Fibroblast of the conjunctiva (primary cell): Measurements from ENCODE around the gene ERICH4.
"Not testable (repeated sequence)": the region's sequence is repeated elsewhere in the genome, so short reads cannot be mapped to it uniquely, and the experiment has no call there.

Source experiments
- DNase-seq: peaks from one replicate; pipeline ENCODE4 v3.0.0-alpha.2; 2010; ENCODE audit warnings: low read depth

ERICH4 gene

DNA sequence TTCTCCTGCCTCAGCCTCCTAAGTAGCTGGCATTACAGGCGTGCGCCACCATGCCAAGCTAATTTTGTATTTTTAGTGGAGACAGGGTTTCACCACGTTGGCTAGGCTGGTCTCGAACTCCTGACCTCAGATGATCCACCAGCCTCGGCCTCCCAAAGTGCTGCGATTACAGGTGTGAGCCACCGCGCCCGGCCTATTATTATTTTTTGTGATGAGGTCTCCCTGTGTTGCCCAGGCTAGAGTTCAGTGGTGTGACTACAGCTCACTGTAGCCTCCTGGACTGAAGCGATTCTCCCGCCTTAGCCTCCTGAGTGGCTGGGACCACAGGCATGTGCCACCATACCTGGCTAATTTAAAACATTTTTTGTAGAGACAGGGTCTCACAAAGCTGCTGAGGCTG, 7.6 kb upstream of the ERICH4 start:
- DNase-seq: not testable (repeated sequence)

DNA sequence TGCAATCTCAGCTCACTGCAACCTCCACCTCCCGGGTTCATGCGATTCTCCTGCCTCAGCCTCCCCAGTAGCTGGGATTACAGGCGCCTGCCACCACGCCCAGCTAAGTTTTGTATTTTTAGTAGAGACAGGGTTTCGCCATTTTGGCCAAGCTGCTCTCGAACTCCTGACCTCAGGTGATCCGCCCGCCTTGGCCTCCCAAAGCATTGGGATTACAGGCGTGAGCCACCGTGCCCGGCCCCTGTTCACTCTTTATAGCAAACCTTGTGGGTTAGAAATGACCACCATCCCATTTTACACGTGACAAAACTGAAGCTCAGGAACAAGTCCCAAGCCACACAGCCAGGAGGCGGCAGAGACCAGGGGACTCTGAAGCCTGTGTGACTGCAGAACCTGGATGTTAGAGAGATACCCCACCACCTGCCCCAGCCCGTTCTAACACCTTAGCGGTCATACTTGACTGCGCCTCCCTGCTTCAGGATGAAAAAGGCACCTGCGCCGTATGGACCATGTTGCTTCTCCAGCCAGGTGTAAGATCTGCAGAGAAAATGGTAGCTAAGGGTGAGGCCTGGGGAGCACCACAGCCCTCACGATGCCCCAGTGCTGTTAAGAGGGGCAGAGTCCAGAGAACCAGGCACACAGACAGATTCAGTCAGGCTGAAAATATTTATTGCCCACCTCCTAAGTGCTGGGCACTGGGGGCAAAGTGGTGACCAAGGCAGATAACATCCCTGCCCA, 6.9 kb upstream of the ERICH4 start:
- no peak for DNase-seq

DNA sequence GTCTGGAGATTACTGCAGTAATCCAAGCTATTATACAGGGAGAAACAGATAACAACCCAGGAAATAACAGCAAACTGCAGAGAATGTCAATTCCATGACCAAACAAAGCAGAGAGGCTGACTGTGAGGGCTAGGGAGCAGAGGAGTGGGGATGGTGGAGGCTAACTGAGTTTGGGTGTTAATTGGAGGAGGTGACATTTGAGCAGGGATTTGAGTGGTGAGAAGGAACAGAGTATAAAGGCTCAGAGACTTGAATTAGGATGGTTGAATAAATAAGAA, 6.3 kb upstream of the ERICH4 start:
- no peak for DNase-seq

- no peak for DNase-seq
Observed at GRCh38 chr19:41437944-41438574, 4.9 kb upstream of the ERICH4 start.

DNA sequence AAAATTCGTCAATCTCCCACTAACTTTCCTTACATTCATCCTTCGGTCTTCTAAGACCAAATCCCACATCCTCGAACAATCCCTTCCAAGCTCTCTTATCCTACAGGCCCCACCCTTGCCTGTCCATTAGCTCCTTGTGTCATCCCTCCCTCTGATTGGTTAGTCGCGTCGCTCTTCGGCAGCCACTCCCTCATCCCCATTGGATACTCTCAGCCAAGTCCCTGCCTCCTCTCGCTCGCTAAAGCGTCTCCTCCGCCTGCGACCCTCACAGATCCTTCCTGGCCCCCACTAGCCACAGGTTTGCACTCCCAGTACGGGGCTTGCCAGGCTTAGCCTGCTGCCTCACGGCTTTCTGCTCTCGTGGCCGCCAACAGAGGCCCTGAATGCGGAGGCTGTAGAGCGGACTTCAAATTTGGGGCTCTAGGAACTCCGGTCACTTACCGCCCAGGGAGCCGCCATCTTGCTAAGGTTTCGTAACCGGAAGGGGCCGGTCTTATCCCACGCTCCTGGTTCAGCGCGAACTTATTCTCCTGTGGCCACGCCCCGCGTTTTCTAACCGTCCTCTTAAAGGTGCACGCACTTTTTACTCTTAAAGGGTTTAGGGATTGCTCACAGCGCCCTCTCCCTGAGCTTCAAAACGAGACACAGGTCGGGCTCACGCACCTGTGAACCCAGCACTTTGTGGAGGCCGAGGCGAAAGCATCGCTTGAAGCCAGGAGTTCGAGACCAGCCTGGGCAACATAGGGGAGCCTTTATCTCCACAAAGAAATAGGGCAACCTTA, 3.3 kb upstream of the ERICH4 start, which contains the start of gene DMAC2:
Gene DMAC2 (minus strand): TSS at position 472 of the 782 bp plus-strand sequence. CDS start 13 bp downstream, at position 459.
- peak; percentile 96 for DNase-seq

GRCh38 chr19:41441321-41441945, 1.5 kb upstream of the ERICH4 start:
- no peak for DNase-seq

- no peak for DNase-seq
Observed at GRCh38 chr19:41443813-41444455, 978 bp downstream of the ERICH4 start.

DNA sequence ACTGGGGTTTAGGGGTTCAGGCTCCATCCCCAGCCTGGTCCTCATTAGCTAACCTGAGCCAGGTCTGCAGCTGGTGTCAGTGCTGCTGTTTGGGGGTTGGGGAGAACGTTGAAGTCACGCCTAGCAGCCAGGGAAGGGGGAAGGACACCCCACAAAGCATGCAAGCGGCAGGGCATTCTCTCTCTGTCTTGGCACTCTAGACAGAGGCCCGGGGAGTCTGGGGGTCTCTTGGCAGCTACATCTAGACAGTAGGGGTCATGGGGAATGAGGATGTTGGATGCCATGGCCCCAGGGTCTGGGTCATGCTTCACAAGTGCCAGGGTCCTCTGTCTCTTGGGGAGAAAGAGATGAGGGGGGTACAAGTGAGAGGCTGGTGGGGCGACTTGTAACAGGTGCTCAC, 2.6 kb downstream of the ERICH4 start:
- no peak for DNase-seq

GRCh38 chr19:41447732-41448332, 4.9 kb downstream of the ERICH4 start:
- no peak for DNase-seq

DNA sequence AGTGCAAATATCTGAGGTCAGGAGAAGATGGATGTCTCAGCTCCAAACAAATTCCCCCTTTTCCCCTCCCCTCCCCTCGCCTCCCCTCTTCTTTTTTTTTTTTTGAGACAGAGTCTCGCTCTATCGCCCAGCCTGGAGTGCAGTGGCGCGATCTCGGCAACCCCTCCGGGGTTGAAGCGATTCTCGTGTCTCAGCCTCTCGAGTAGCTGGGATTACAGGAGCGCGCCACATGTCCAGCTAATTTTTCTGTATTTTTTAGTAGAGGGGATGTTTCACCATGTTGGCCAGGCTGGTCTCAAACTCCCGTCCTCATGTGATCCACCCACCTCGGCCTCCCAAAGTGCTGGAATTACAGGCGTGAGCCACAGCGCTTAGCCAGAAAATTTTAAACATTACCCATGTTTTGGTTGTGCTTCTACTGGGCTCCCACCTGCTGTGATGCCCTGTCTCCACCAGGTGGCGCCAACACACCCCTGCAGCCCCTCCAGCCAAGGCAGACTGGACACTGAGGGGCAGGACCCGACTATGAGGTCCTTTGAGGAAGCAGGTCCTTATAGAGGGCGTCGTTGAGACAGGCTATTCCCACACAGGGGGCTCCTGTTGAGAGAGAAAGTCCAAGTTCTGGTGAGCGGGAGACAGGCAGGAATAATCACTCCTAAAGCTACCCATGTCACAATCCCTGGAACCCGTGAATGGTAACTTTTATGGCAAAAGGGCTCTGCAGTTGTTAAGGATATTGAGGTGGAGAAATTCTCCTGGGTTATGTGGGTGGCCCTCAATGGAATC, 6.3 kb downstream of the ERICH4 start:
- DNase-seq: peak; percentile 35

GRCh38 chr19:41449865-41450178, 6.9 kb downstream of the ERICH4 start:
- DNase-seq: no peak

GRCh38 chr19:41452584-41453275, 9.8 kb downstream of the ERICH4 start:
- no peak for DNase-seq

DNA sequence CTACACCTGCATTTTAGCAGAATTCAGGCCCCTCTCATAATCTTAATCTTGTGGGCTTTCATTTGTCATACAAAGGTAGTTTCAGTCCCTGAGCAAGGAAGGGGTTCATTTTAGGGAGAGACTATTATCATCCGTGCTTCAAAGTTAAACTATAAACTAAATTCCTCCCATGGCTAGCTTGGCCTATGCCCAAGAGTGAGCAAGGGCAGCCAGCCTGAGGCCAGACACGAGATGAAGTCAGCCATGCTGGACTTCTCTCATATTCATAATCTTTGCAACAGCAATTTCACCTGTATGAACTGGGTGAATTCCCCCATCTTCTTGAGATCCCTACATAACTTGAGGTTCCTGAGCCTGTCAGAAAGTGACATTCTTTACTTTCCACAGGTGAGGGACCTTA, 13.0 kb downstream of the ERICH4 start:
- no peak for DNase-seq

GRCh38 chr19:41456342-41456918, 13.5 kb downstream of the ERICH4 start:
- DNase-seq: no peak

- DNase-seq: no peak
Observed at GRCh38 chr19:41457241-41457640, 14.3 kb downstream of the ERICH4 start.

DNA sequence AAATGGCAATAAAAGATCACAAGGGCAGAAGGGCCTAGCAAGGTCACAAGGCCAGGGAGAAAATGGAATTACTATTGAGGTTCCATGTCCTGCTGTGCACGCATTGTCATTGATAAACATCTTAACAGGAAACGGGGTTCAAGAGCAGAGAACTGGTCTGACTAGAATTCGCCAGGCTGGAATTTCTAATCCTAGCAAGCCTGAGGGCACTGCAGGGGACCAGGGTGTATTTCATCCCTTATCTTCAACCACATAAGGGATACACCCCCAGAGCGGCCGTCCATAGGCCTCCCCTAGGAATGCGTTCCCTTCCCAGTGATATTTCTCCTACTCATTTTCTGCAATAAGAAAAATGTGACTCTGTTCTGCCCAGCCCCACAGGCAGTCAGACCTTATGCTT, 19.5 kb downstream of the ERICH4 start:
- DNase-seq: no peak

- not testable (repeated sequence) for DNase-seq
Observed at GRCh38 chr19:41463257-41464256, 20.6 kb downstream of the ERICH4 start.

DNA sequence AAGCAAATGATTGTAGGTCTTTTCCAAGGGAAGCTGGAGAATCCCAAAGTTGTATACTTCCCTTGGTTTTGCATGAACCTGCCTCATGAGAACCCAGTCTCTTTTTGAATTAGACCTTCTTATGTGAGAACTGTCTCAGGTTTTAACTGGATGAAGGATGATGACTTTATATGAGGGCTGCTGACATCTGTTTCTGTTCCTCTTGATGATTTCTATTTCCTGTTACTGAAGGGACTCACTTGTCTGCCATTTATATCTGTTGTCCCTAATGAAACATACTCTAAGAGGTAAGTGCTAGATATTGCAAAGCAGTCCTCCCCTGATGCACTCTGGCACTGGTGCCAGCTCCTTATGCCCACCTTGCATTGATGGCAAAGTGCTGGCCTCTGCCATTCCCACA, 33.6 kb downstream of the ERICH4 start:
- DNase-seq: no peak

DNA sequence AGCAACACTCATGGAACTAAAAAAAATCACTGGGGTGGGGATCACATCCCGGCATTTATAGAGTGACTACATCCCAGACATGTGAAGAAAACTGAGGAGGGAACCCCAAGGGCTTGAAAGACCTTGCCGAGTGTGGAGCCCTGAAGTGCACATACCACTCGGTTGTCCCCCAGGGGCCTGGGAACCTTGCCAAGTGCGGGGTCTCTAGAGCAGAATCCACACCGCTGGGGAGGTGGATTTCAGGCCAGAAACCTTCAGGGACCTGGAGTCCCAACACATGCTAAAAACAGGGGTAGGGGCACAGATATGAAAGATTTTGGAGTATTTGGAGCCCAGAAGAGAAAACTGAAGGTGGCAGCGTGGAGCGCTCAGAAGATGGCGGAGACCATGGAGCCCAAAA, 35.2 kb downstream of the ERICH4 start:
- no peak for DNase-seq
